Measurements from ENCODE around the gene COL8A2.

DNA sequence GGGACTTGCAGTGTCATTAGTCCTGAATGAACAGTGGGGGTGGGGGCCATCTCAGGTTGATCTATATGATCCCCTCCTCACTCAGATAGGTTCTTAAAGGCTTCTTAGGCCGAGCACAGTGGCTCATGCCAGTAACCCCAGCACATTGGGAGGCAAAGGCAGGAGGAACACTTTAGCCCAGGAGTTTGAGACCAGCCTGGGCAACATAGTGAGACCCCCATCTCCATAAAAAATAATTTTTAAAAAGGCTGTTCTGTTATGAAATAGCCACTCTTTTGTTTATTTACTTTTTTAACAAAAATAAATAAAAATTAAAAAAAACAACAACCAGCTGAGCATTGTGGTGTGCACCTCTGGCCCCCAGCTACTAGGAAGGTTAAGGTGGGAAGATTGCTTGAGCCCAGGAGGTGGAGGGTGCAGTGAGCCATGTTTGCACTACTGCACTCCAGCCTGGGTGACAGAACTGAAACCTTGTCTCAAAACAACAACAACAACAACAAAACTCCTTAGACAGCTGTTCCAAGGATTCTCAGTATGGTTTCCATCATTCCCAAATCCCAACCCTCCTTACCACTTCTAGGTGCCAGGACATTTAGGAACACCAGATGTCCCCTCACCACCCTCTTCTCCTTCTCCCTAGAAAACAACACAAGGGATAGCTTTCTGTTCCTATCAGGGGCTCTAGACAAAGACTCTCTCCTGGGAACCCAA lies 26.3 kb upstream of the COL8A2 start:
- no peak for TF ChIP-seq CTCF (IDR thresholded peaks at IDR 0.05)
- no peak for TF ChIP-seq POLR2A (IDR thresholded peaks at IDR 0.05)

Data from testis (tissue), 2 donors.